Effector memory CD4-positive, alpha-beta T cell (primary cell): Measurements from ENCODE around the gene SLC25A14.

Source experiments
- DNase-seq, 3 donors: peaks; one replicate each; pipeline ENCODE4 v3.0.0-alpha.2; 2020
- H3K27ac ChIP-seq: 2 replicates; pipeline ENCODE4 v1.7.0; 2013; ENCODE audit warnings: mild to moderate bottlenecking, low read length, moderate library complexity; ENCODE audit not compliant: insufficient read depth, poor library complexity, severe bottlenecking
- H3K27me3 ChIP-seq: replicated peaks from 2 replicates; pipeline ENCODE4 v1.7.0; 2013; ENCODE audit warnings: mild to moderate bottlenecking, low read length; ENCODE audit not compliant: insufficient read depth, control insufficient read depth, poor library complexity, severe bottlenecking
- H3K36me3 ChIP-seq: 2 replicates; pipeline ENCODE4 v1.7.0; 2013; ENCODE audit warnings: mild to moderate bottlenecking, low read length, moderate library complexity; ENCODE audit not compliant: control insufficient read depth, insufficient read depth
- H3K4me1 ChIP-seq: 2 replicates; pipeline ENCODE4 v1.7.0; 2013; ENCODE audit warnings: low read length, mild to moderate bottlenecking; ENCODE audit not compliant: control insufficient read depth, insufficient read depth, poor library complexity, severe bottlenecking
- H3K4me3 ChIP-seq: 2 replicates; pipeline ENCODE4 v1.7.0; 2013; ENCODE audit warnings: low read length, low read depth, mild to moderate bottlenecking; ENCODE audit not compliant: insufficient read depth, poor library complexity, severe bottlenecking
- H3K9me3 ChIP-seq: 2 replicates; pipeline ENCODE4 v1.7.0; 2013; ENCODE audit warnings: mild to moderate bottlenecking, low read length, moderate library complexity; ENCODE audit not compliant: control insufficient read depth

Gene SLC25A14

GRCh38 chrX:130376077-130376476 lies 36.4 kb downstream of the SLC25A14 start:
- no peaks in the 10 kb centered on the region for H3K9me3 ChIP-seq
- no peaks in the 10 kb centered on the region for H3K27me3 ChIP-seq
- no peak overlapping the region for H3K4me3 ChIP-seq
- H3K4me1 ChIP-seq, result no peaks in the 10 kb centered on the region
- H3K27ac ChIP-seq, result no peak overlapping the region
- DNase-seq, result no peak
- no peaks in the 10 kb centered on the region for H3K36me3 ChIP-seq

GRCh38 chrX:130378024-130378669 lies 38.4 kb downstream of the SLC25A14 start:
- Histone ChIP-seq H3K4me3 (no peak overlapping the region), H3K27ac (no peak overlapping the region), H3K4me1 (no peaks in the 10 kb centered on the region), H3K9me3 (no peaks in the 10 kb centered on the region), H3K27me3 (no peaks in the 10 kb centered on the region), H3K36me3 (no peaks in the 10 kb centered on the region)
- DNase-seq, result no peak

GRCh38 chrX:130385520-130385919 lies 45.8 kb downstream of the SLC25A14 start, which contains the start of gene GPR119:
Gene GPR119 (minus strand): TSS chrX:130385674. CDS start chrX:130385447, 227 bp downstream.
- no peak within 1 kb of the TSS for H3K27ac ChIP-seq
- H3K27me3 ChIP-seq, result no peaks in the 10 kb centered on the region
- H3K4me1 ChIP-seq, result no peaks in the 10 kb centered on the region
- H3K9me3 ChIP-seq, result no peaks in the 10 kb centered on the region
- no peak within 1 kb of the TSS for H3K4me3 ChIP-seq
- no peaks in the 10 kb centered on the region for H3K36me3 ChIP-seq
- no peak for DNase-seq

- no peaks in the 10 kb centered on the region for H3K4me1 ChIP-seq
- no peak overlapping the region for H3K27ac ChIP-seq
- no peaks in the 10 kb centered on the region for H3K36me3 ChIP-seq
- H3K4me3 ChIP-seq, result no peak overlapping the region
- H3K27me3 ChIP-seq, result no peaks in the 10 kb centered on the region
- no peak for DNase-seq
- no peaks in the 10 kb centered on the region for H3K9me3 ChIP-seq
Observed at GRCh38 chrX:130386408-130386808, 46.7 kb downstream of the SLC25A14 start.

GRCh38 chrX:130393451-130394074 lies 53.8 kb downstream of the SLC25A14 start:
- no peaks in the 10 kb centered on the region for H3K27me3 ChIP-seq
- H3K4me3 ChIP-seq, result no peak overlapping the region
- no peaks in the 10 kb centered on the region for H3K36me3 ChIP-seq
- no peak overlapping the region for H3K27ac ChIP-seq
- no peak for DNase-seq
- H3K9me3 ChIP-seq, result no peaks in the 10 kb centered on the region
- no peaks in the 10 kb centered on the region for H3K4me1 ChIP-seq

DNA sequence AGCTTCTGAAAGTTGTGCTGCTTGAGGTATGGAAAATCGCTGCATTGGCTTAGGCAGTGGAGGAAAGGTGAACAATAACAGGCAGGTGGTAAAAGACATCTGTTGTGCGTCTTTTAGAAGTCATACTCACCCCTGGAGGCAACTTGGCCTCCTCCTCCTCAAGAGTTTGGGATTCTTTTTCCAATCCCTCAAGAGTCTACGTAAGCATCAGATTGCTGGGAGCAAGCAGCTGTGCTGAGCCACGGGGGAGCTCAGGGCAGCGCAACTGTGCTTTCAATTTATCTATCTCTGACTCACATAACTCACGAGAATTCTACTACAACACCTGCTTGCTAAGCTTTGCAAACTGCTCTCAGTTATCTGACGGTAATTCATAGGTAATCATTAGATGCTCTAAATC lies 55.6 kb downstream of the SLC25A14 start:
- Histone ChIP-seq H3K4me3 (no peak overlapping the region), H3K9me3 (no peaks in the 10 kb centered on the region), H3K27me3 (no peaks in the 10 kb centered on the region), H3K4me1 (no peaks in the 10 kb centered on the region), H3K36me3 (no peaks in the 10 kb centered on the region), H3K27ac (no peak overlapping the region)
- no peak for DNase-seq

DNA sequence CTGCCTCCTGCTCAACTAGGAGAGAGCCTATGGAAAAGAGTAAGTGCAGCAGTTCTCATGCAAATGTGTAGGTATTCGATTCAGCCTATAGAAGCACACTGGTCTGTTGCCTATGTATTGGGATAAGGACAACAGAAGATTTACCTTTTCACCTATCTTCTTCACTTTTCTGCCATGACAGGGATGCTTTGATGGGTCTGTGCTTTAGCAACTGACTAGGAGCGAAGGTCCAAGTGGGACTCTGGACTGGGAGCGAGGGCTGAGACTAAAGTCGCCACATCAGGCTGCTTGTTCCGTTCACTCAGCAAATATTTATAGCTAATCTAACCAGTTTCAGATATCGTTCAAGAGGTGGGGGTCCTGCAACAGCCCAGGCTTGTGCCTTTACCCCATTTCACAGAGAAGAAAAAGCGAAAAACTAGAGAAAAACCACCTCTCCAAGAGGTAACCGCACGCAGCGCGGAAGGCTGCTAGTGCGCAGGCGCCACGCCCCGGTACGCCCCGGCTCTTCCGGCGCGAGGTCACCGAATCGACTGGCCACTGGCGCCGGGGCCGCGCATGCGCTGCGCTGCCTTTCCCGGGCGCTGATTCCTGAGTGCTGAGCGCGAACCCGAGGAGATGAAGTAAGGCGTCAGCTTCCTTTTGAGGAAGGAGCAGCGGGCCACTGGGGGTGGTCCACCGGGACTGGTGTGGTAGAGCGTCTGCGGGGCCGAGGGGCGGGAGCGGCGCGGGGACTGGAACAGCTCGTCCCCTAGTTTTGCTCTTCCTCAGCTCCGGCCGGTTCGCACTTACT lies 61.9 kb downstream of the SLC25A14 start, which contains the start of gene RBMX2:
Gene RBMX2 (plus strand): TSS at position 573 of the 793 bp plus-strand sequence. CDS start 46 bp downstream, at position 619.
- H3K36me3 ChIP-seq, result no peaks in the 10 kb centered on the region
- peaks cover 3% of the 10 kb centered on the region for H3K4me1 ChIP-seq
- no peaks in the 10 kb centered on the region for H3K27me3 ChIP-seq
- peak within 1 kb of the TSS; percentile 67 for H3K27ac ChIP-seq
- peak; percentile 58 to 70 (median 58) for DNase-seq
- peak within 1 kb of the TSS; percentile 62 for H3K4me3 ChIP-seq
- no peaks in the 10 kb centered on the region for H3K9me3 ChIP-seq

- no peak for DNase-seq
- peak overlapping the region; percentile 63 for H3K27ac ChIP-seq
Observed at GRCh38 chrX:130402208-130402684, 62.5 kb downstream of the SLC25A14 start.

DNA sequence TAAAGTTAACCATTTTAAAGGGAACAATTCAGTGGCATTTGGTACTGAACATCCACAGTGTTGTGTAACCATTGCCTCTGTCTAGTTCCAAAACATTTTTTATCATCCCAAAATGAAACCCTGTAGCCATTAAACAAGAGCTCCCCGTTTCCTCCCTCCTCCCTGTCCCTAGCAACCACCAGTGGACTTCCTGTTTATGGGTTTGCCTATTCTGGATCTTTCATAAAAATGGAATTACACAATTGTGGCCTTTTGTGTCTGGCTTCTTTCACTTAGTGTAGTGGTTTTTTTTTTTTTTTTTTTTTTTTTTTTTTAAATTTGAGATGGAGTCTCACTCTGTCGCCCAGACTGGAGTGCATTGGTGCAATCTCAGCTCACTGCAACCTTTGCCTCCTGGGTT lies 73.7 kb downstream of the SLC25A14 start:
- Histone ChIP-seq H3K36me3 (no peaks in the 10 kb centered on the region), H3K27ac (no peak overlapping the region), H3K4me3 (no peak overlapping the region), H3K27me3 (no peaks in the 10 kb centered on the region), H3K9me3 (no peaks in the 10 kb centered on the region), H3K4me1 (no peaks in the 10 kb centered on the region)
- no peak for DNase-seq

More at GRCh38 chrX:130402208-130402684, 62.5 kb downstream of the SLC25A14 start:
- Histone ChIP-seq H3K4me3 (peak overlapping the region; percentile 62), H3K4me1 (peaks cover 3% of the 10 kb centered on the region), H3K9me3 (no peaks in the 10 kb centered on the region), H3K27me3 (no peaks in the 10 kb centered on the region), H3K36me3 (no peaks in the 10 kb centered on the region)
